ENCODE measurements around the gene GPR139. TPM values are rescaled to one million over a fixed set of nuclear protein-coding genes. Genes with fewer than 3 reads are reported as not detected.
A peak's percentile ranks its signal among the peaks of the same experiment; 100 is the strongest.

Gene GPR139
- total RNA-seq, 1 experiment from 2014 or later = not detected

DNA sequence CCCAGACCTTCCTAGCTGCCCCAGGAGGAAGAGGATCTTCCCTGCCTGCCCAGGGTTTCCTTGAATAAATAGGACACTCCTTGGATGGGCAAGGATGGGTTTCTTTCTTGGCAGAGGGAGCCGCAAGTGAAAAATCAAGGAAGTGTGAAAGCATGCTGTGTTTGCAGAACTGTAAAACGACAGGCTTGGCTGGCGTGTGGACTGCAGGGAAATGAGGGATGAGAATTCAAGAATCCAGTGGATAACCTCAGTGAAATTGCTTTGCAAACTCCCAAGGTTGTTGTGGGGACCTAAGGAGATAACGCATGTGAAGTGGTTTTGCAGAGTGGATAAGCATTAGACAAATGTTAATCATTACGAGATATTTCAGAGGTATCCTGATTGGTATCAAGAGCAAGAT is 20.4 kb downstream of the GPR139 start:
- DNase-seq (ENCODE audit: low read depth) = no peak

DNA sequence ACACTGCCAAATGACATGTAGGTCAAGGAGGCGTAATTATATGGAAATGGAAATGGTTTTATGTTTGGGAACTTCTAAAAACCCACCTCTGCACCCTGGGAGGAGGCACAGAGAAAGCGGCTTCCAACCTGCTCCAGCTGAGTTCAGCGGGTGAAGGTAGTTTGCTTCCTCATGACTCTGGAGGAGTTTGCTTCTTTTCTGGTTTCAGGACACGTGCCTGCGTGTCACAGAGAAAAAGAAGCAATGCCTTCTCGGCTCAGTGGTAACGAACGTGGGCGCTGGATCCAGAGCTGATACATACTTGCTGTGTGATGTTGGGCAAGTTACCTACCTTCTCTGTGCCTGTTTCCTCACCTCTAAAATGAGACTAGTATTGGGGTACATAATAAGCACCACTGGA is 22.1 kb downstream of the GPR139 start:
- no peak for DNase-seq (ENCODE audit: low read depth)

DNA sequence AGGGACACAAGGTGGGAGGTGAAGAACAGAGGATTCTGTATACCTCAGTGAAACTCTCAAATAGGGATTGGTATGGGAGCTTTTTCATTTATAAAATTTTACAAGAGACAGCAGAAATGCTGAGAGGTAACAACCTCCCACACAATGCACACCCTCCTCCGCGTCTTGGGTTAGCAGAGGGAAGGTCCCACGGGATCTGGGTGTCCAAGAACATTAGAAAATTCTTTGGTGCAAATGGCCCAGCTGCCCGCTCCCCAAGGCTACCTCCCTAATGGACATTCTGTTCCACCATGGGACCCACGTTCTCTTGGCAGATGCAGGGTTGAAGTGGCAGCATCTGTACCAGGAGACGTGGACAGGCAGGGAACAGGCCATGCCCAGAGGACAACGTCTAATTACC is 22.5 kb downstream of the GPR139 start:
- DNase-seq (ENCODE audit: low read depth) = no peak

DNA sequence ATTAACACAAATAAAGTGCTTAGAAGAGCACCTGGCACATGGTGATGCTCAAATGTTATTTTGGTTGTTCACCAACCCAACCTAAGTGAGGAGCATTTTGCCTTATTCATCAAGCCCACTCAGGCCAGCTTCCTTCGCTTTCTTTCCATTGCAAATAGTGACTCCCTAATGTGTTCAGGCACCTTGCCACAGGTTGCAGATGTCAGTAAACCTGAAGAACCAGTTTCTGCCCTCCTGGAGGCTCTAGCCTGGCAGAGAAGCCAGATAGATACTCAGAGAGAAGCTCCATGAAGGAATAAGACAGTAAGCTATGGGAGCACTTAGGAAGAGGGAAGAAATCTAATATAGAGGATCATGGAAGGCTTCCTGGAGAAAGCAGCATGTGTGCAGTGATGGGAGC is 23.9 kb downstream of the GPR139 start:
- no peak for DNase-seq (ENCODE audit: low read depth)

DNA sequence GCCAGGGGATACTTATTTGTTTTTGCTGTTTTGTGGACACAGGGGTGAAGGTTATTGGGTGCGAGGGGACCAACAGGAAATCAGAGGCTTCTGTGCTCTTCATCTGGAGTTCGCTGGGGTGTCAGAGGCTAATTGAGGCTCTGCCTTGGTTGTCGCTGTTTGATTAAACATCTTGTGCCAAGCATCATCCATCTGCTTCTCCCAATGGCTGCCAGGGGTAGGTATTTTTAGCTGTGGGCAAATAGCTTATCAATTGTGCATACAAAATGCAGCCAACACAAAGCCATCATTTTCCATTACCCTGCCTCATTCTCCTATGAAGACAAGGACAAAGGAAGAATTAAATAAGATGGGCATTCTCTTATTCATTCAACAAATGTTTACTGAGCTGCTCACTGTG is 27.8 kb downstream of the GPR139 start:
- no peak for DNase-seq (ENCODE audit: low read depth)

DNA sequence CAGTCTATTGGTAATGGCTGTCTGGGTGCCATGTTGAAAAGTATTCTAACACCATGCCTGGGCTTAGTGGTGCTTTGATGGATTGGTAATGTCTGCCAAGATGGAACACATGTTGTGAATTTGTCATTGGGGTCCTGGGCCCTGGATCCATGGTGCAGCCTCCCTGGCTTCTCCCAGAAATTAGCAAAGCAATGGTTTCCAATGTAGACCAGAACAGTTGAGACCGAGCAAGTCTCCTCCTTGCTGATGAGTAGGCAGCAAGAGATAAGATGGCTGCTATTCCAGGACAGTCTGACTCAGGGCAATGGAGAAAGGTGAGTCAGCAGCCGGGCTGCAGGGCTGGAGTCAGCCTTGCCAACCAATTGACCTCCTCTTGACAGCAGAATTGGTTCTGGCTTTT is 30.8 kb downstream of the GPR139 start:
- DNase-seq (ENCODE audit: low read depth) = peak; percentile 59

DNA sequence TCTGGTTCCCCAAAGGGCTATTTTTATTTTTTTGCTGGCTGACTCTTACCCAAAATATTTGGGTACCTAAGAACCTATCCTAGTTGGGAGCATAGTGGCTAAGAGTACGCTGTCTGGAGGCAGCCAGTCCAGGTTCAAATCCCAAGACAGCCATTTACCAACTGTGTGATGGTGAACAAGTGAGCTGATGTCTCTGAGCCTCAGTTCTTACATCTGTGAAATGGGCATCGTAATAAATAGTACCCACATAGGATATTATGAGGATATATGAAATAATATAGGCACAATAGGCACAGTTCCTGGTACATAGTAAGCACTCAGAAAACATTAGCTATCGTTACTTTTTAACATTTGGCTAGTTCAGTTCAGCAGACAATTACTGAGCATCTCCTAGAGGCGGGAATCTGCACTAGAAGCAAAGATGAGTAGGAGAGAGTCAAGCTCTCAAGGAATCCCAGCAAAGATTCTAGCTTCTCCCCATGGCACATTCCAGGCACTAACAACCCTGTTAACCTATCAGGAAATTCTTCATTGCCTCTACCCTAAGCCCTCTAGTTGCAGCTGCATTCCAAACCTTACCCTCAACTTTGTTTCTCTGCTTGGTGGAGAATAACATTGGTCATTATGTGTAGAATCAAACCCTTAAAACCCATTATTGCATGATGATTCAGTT is 31.6 kb downstream of the GPR139 start:
- no peak for DNase-seq (ENCODE audit: low read depth)

DNA sequence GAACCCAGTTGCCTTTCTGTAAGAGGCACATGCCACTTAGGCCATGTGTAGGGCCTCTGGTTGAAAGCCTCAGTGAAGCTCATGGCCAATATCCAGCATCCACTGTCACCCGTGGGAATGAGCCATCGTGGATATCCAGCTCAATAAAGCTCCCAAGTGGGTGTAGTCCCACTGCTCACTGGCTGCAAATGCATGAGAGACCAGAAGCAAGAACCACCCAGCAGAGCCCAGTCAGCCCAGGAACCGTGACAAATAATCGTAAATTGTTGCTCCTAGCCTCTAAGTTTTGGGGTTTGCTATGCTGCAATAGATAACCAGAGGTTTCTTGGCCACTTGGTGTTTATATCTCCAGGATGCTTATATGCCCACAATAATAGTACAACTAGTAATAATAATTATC is 33.7 kb downstream of the GPR139 start:
- no peak for DNase-seq (ENCODE audit: low read depth)

DNA sequence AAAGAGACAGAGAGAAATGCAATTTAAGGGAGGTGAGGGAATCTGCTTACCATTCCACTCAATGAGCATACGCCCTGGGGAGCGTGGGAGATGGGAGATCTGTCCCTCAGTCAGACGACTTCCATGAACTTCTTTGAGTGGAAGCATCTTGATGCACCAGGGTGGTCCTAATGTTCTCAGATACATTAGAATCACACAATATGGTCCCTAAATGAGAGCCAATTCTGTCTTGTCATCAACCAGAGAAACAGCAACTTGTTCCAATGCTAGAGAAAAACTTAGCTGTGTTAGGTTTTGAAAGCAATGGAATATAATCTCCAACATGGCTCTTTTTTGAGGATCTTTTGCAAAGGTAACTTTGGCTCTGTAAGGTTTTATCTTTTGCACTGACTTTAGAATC is 44.1 kb downstream of the GPR139 start:
- no peak for DNase-seq (ENCODE audit: low read depth)

DNA sequence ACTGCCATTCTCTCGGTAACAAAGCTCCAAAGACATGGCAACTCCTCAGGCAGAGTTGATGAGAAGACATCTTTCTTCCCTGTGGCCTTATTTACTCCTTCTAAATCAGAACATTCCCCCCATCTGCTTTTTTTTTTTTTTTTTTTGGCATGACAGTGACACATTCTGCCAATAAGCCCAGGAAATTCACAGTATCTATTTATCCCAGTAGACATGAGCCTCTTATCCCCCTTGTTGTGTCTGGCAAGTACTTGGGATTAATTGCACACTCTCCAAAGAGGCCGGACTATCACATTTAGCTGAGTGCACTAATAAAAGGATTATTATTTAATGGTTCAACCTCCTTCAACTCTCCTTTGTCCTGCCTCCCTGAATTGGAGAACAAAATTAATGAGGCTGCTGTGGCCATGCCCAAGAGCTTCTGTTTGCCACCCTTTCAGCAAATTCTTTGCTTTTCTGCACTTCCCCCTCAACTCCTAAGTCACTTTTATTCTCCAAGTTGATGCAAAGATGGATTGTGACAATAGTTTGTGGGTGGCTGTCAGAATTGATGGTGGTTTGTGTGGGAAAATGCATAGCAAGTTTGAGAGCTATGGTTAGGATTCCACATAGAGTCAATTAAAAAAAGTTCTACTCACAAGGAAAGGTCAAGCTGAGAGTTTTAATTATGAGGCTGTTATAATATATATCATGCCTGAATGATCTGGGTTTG is 47.2 kb downstream of the GPR139 start:
- DNase-seq (ENCODE audit: low read depth) = no peak

DNA sequence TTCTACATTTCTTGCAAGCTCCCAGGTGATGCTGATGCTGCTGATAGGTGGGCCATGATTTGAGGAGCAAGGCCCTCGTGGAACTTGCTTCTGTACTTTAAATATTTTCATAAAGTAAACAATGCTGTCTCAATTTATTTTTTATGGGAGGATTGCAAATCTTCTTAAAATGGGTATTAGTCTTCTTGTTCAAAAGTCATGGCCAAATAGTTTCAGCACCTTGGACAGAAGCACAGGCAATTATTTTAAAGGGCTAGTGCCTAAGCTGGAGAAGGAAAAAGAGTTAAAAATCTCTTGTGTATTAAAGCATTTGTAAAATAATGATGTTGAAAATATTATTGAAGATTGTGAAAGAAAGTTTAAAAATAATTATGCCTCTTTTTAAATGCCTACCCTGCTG is 50.5 kb downstream of the GPR139 start:
- DNase-seq (ENCODE audit: low read depth) = peak; percentile 24

DNA sequence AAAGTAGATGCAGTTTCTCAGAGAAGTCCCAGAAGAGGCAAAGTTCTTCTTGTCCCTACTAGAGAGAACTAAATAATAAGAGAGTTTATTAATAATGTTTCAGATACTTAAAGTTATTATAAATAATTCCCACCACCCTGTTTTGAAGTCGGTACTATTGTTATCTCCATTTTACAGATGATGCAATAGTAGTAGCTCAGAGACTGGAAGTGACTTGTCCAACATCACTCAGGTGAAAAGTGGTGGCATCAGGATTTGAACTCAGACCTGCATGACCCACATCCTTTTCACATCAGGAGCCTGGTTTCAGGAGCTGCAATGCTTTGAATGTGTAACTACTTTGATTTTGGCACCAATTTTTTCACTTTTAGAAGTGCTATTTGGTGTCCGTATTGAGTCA is 52.7 kb downstream of the GPR139 start:
- DNase-seq (ENCODE audit: low read depth) = no peak

DNA sequence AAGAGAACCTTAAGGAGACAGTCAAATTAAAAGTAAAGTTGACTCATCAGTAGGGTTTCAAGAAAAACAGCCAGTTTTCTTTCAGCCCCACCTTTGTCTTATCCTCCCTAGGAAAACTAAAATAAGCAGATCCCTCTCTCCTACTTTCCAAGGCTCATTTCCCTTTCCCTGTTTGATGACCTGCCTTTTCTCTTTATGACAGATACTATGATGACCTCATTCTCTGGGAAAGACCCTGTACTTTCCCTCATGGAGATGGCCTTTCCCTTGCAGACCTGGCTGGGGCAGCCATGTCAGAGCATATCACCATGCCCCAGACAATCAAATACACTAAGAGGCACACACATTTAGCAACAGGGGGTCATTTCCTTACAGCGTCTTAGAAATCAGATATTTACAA is 53.6 kb downstream of the GPR139 start:
- DNase-seq (ENCODE audit: low read depth) = no peak

DNA sequence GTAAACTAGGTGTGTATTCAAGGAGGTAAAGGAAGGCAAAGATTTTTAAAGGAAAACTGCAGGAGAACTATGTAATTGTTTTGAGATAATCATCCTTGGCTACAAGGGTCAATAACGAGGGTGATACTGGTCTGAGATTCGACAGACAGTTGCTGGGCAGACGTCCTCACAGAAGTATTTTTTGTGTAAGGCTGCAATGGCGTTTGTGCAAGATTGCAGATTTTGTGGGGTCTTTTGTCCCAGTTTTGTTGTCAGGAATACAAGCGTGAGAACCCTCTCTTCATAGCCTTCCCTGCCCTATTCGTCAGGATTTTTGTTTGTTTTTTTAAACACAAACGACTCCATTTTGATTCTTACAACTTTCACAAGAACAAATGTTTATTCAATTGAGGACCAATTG is 57.5 kb downstream of the GPR139 start:
- DNase-seq (ENCODE audit: low read depth) = no peak

DNA sequence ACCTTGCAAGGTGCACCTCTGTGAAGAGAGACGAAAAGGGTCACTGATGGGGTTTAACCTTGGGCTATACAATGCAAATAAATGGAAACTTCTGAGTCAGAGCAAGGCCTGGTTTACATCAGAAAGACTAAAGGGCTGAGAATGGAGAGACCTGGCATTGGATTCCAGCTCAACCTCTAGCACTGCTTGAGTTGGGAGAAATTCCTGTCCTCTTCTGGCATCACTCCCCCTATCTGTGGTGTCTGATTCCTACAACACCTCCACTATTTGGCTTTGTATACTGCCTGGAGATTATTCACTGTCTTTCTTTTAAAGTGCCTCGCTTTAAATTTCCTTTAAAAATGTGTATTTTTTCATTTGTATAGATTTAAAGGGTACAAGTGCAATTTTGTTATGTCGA is 68.8 kb downstream of the GPR139 start:
- DNase-seq (ENCODE audit: low read depth) = no peak

DNA sequence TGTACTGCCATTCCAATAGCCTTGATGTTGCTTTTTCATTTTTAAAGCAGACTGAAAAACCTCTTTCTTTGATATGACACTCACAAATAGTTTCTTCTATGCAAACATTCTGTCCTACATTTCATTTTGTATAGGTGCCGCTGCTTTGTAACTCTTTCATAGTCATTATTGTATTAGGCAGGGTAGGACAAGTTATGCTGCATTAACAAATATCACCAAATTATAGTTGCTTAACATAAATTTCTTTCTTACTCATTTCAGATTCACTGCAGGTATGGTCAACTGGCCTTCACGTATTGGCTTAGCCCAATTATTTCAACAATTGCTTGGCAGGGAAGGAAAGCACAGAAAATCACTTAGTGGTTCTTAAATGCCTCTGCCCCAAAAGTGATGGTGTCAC is 70.8 kb downstream of the GPR139 start:
- no peak for DNase-seq (ENCODE audit: low read depth)

DNA sequence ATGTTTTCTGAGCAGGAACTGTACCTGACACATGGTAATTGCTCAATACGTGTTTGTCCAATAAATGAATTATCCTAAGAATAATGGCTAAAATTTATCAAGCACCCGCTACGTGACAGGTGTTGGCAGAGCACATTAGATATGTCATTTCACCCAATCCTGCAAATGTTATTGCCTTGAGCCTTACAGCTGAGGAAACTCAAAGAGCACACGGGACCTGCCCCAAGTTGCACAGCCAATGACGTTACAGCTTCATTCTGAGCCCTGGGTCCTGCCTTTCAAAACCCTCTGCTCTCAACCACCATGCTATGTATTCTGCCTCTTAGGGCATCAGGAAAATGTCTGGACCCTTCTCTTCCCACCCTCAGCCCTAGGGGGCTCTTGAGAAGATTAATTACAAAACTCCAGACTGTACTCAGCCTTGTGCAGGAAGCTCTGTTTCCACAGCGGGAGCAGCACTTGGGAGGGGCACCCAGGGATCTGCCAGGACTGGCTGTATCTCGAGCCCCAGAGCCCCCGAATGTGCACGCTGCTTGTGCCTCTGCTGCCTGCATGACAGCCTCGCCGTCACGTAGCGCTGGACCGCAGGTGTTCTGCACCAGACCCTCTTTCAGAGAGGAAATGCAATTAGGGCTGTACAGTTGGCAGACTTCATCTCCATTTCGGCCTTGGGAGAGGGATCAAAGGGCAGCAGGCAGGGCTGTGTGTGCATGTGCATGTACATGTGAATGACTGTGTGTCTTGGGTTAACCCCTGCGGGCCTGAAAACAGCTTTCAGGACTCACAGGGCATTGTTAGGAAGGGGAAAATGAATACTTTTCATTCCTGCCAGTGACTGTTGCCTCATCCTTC is 71.6 kb downstream of the GPR139 start:
- no peak for DNase-seq (ENCODE audit: low read depth)

DNA sequence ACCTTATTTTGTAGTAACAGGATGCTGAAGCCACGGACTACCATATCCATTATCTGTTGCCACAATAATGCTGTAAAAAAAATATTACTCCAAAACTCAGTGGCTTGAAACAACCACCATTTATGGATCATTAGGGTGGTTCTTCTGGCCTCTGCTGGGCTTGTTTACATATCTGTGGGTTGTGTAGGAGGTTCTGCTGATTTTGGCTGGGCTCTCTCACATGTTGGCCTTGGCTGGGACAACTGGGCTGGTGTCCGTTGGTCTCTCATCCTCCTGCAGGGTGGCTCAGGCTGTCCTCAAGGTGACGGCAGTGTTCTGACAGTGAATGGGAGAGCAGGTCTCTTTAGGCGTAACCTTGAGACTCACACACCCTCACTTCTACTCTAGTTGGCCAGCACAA is 76.0 kb downstream of the GPR139 start:
- peak; percentile 26 for DNase-seq (ENCODE audit: low read depth)

DNA sequence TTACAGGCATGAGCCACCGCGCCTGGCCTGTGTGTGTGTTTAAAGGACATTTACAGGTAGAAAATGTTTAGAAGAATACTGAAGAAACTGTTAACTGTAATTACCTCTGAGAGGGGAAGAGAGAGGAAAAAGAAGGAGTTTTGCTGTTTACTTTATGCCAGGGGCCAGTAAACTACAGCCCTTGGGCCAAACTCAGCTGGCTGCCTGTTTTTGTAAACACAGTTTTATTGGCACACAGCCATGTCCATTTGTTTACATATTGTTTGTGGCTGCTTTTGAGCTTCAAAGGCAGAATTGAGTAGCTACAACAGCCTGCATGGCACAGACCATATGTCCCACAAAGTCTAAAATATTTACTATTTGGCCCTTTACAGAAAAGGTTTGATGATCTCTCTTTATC is 76.4 kb downstream of the GPR139 start:
- DNase-seq (ENCODE audit: low read depth) = peak; percentile 5

DNA sequence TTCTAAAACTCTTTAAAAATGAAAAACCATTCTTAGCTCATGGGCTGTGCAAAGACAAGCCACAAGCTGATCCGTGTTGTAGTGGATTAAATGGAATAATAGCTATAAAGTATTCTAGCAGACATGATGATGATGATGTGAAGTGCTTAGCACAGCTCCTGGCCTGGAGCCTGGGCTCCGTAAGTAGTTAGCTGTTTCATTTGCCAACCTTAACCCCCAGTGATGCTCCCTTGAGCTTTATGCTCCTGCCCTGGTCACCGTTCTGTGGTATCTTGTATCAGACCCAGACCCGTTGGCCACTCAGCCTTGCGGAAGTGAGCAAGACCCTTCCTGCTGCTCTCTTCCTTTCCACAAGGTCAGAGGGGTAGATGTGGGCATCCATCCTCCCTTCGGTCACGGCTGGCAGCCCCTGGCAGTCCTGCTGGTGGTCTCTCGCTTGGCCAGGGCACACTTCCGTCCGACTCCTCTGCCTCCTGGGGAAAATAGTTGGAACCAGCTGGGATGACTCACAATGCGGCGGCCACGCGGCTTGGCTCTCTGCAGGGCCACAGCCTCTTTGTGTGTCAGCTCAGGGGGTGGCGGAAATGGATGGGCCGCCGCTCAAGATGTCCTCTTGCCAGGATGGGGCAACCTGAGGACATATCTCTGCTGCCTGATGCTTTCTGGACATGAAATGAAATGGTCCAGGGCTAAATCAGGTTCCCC is 79.1 kb downstream of the GPR139 start:
- peak; percentile 73 for DNase-seq (ENCODE audit: low read depth)

DNA sequence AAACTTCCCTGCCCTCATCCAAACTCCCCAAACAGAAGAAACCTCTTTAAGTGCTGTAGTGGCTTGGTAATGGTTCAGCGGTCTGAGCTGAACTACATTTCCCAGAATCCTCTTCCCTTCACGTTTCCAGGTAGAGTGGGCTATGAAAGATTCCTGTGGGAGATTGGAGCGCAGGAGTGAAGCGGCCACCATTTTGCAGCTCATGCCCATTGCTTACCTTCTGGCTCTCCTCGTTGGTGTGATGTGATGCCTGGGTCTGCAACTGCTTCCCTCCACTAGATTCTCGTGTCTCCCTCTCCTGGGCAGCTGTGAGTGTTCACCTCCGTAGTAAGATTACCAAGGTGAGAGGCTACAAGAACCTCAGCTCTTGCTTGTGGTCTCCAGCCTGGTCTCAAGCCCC is 82.1 kb downstream of the GPR139 start:
- DNase-seq (ENCODE audit: low read depth) = no peak

DNA sequence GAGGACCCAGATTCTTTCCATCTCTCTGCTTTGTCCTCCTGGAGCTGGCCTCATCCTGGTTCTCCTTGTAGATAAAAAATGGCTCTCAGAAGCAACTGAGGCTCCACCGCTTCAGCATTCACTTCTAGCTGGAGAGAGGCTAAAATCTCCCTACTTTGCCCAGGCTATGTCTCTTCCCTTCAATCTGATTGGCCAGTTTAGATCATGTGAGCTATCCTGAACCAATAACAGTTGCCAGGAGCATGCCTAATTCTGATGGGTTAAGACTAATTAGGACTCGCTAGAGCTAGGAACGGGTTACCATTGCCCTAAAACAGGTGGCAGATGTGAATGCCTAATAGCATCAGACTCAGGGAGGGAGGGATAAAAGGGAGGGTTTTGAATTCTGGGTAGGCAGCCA is 89.6 kb downstream of the GPR139 start:
- no peak for DNase-seq (ENCODE audit: low read depth)

Measured in RPMI7951 (cell line).